ENCODE data around the gene ASAP3.

Gene ASAP3

GRCh38 chr1:23461050-23461449 is 22.9 kb downstream of the ASAP3 start:
- Histone ChIP-seq H3K9me3 (ENCODE audit: control insufficient read depth, insufficient read depth, low read depth, low read length) (no peaks in the 10 kb centered on the region), H3K4me1 (ENCODE audit: control insufficient read depth, insufficient read depth, low read length) (no peaks in the 10 kb centered on the region), H3K4me3 (ENCODE audit: low read depth, low read length) (no peak overlapping the region), H3K27ac (ENCODE audit: extremely low read depth, low read depth, low read length) (no peak overlapping the region), H3K36me3 (ENCODE audit: control insufficient read depth in 2 of 2, insufficient read depth in 1 of 2, low read length in 2 of 2) (no peaks in the 10 kb centered on the region)
- ChIA-PET CTCF (no interaction called here), POLR2A (no interaction called here)
- TF ChIP-seq ZNF571 (tag by site-specific recombination; IDR thresholded peaks at IDR 0.05) (no peak), ZNF596 (tag by site-specific recombination; IDR thresholded peaks at IDR 0.05) (no peak), KLF7 (tag by site-specific recombination; IDR thresholded peaks at IDR 0.05; ENCODE audit: borderline replicate concordance) (no peak)

- peaks cover 0 to 4% of the 10 kb centered on the region in 2 experiments; a peak in 1 of 3 replicates for H3K36me3 ChIP-seq (ENCODE audit: control insufficient read depth in 2 of 2, insufficient read depth in 1 of 2, low read length in 2 of 2)
- TF ChIP-seq ZNF146 (tag by site-specific recombination; IDR thresholded peaks at IDR 0.05) (0 out of 2 replicates have a peak, but pooled peaks have one; percentile 22), YY2 (tag by site-specific recombination; IDR thresholded peaks at IDR 0.05) (no peak), ZFP3 (tag by site-specific recombination; IDR thresholded peaks at IDR 0.05; ENCODE audit: low read depth) (no peak), MYNN (tag by site-specific recombination; IDR thresholded peaks at IDR 0.05; ENCODE audit: borderline replicate concordance) (no peak), TSHZ1 (tag by site-specific recombination; IDR thresholded peaks at IDR 0.05; ENCODE audit: borderline replicate concordance) (no peak)
- H3K4me3 ChIP-seq (ENCODE audit: low read depth, low read length): no peak overlapping the region
- no peaks in the 10 kb centered on the region for H3K9me3 ChIP-seq (ENCODE audit: control insufficient read depth, insufficient read depth, low read depth, low read length)
- POLR2A ChIA-PET: no interaction called here
- H3K4me1 ChIP-seq (ENCODE audit: control insufficient read depth, insufficient read depth, low read length): no peaks in the 10 kb centered on the region
- CTCF ChIA-PET: no interaction called here
- H3K27ac ChIP-seq (ENCODE audit: extremely low read depth, low read depth, low read length): no peak overlapping the region
Measured at GRCh38 chr1:23460519-23460918, 23.5 kb downstream of the ASAP3 start.

GRCh38 chr1:23459338-23459757 is 24.6 kb downstream of the ASAP3 start:
- H3K36me3 ChIP-seq (ENCODE audit: control insufficient read depth in 2 of 2, insufficient read depth in 1 of 2, low read length in 2 of 2): peaks cover 0 to 15% of the 10 kb centered on the region in 2 experiments; a peak in 1 of 3 replicates
- ChIA-PET POLR2A (no interaction called here), CTCF (interaction anchor here (0.9 to 1.8 kb wide), 2 partner anchors 11 to 37 kb away, joined by 3 to 4 read pairs; no protein-coding TSS in a partner anchor)
- H3K4me3 ChIP-seq (ENCODE audit: low read depth, low read length): no peak overlapping the region
- no peak for TF ChIP-seq ZNF202 (tag by site-specific recombination; IDR thresholded peaks at IDR 0.05; ENCODE audit: borderline replicate concordance)
- TF ChIP-seq OSR2 (tag by site-specific recombination; IDR thresholded peaks at IDR 0.05): no peak
- TF ChIP-seq PRDM6 (tag by site-specific recombination; IDR thresholded peaks at IDR 0.05): no peak
- TF ChIP-seq ZBTB8A (tag by site-specific recombination; IDR thresholded peaks at IDR 0.05): no peak
- no peak for TF ChIP-seq ZNF785 (tag by site-specific recombination; IDR thresholded peaks at IDR 0.05)
- TF ChIP-seq GFI1B (tag by site-specific recombination; IDR thresholded peaks at IDR 0.05): no peak
- no peak for TF ChIP-seq ZBTB21 (tag by site-specific recombination; IDR thresholded peaks at IDR 0.05)
- no peak for TF ChIP-seq ZNF777 (tag by site-specific recombination; IDR thresholded peaks at IDR 0.05; ENCODE audit: borderline replicate concordance)
- TF ChIP-seq OVOL3 (tag by site-specific recombination; IDR thresholded peaks at IDR 0.05): no peak
- no peak for TF ChIP-seq ZNF354C (tag by site-specific recombination; IDR thresholded peaks at IDR 0.05; ENCODE audit: borderline replicate concordance, low read depth)
- no peaks in the 10 kb centered on the region for H3K9me3 ChIP-seq (ENCODE audit: control insufficient read depth, insufficient read depth, low read depth, low read length)
- H3K4me1 ChIP-seq (ENCODE audit: control insufficient read depth, insufficient read depth, low read length): no peaks in the 10 kb centered on the region
- no peak overlapping the region for H3K27ac ChIP-seq (ENCODE audit: extremely low read depth, low read depth, low read length)
